GM21786 (cell line): Measurements from ENCODE around the gene CKLF.

Experiments used
- ATAC-seq: cut with Tn5 transposase; IDR thresholded peaks from one replicate; pipeline ENCODE4 v1.9.1; 2021; ENCODE audit not compliant: unreplicated experiment

The CKLF gene

GRCh38 chr16:66541388-66542355 lies 10.7 kb upstream of the CKLF start:
- ATAC-seq = no peak

- ATAC-seq = no peak
These were observed 10.0 kb upstream of the CKLF start for GRCh38 chr16:66542396-66542795.

DNA sequence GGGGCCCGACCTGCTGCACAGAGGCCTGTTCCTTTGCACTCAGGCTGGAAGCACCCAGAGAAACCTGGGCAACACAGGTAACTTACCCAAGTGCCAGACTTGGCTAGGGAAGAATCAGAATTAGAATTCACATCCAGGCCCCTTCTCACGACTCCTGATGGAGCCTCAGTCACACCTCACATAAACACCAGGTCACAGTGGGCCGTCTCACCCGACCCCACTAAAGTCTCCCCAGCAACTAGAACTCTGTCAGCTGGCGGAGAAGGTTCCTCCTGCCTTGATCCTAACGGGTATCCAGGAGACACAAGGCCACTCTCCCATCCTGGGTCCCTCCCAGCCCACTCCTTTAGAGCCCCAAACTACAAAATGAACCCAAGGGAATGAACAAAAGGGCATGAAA lies 8.8 kb upstream of the CKLF start:
- no peak for ATAC-seq

GRCh38 chr16:66544016-66544757 lies 8.2 kb upstream of the CKLF start:
- no peak for ATAC-seq

DNA sequence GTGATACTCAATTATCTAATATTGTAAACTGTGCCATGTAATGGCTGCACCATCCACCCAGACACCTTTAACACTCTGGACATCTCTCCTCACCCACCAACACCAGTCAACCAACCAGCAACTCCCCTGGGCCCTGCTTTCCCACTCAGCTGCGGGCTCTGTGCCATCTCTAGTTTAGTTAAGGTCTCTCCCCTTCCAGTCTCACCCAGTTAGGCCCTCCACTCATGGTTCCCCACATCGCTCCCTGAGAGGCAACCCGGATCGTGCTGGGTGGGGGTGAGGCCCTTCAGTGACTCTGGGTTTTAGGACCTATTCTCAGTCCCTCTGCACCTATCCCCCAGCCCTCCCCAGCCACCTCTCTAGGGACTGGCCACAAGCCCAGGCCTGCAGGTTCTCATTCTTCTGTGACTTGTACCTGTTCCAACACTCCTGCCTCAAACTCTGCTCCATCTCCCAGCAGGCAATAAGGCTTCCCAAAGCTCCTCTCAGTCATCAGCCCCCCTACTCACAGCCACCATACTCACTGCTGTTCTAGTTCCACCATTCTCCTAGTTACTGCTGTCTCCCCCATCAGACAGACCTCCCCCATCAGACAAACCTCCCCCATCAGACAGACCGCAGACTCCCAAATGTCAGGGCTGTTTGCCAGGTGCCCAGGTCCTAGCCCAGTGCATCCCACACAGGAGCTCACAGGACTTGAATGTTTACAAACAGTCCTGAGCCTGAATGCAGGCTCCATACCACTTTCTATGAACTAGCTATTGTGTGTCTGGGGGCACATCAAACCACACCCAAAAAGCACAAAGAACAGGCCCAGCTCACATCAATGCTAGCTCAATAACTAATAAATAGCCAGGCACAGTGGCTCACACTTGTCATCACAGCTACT lies 5.0 kb upstream of the CKLF start:
- no peak for ATAC-seq

- ATAC-seq = no peak
These were observed 4.3 kb upstream of the CKLF start for GRCh38 chr16:66548068-66548467.

DNA sequence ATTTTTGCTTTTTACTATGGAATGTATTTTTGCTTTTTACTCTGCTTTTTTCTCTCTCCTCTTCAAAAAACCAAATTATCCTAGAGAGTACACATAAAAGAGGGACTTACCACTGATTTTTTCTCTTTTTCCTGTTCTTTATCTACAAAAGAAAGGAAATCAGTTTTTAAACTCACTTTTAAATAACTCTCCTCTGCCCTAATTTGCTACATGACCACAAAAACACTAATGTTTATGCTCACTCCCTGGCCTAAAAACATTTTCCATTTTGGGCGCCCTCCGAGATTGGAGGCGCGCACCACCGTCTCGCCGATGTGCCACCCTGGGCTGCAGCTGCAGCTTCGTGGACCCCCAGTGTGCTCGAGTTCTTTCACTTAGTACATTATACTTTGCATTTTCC lies 3.5 kb upstream of the CKLF start:
- no peak for ATAC-seq

GRCh38 chr16:66549284-66550131 lies 2.9 kb upstream of the CKLF start, which contains the start of gene TK2:
Gene TK2, minus strand, starts transcription at chr16:66550122. Its CDS starts 61 bp downstream, at chr16:66550061.
- no peak for ATAC-seq

DNA sequence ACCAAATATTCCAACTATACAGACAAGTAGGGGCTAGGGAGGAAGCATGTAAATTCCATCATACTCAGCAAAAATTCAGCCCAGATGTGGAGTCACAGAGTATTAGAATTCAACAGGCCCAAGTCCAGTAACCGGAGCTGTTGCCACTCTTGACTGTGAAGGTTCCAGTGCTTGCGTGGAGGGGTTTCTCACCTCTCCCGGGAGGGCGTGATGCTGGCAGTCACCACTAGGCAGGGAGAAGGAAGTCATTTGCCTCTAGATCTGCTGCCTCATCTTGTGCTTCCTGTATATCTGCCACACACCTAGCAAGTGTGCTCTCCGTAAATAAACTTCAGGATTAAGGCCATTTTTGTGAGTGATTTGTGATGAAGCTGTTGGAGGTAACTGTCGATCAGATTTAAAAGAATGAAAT lies 1.0 kb upstream of the CKLF start:
- no peak for ATAC-seq

GRCh38 chr16:66551788-66552285 lies 539 bp upstream of the CKLF start:
- ATAC-seq = no peak

GRCh38 chr16:66553223-66553622 lies 847 bp downstream of the CKLF start:
- no peak for ATAC-seq

- no peak for ATAC-seq
These were observed 1.6 kb downstream of the CKLF start for GRCh38 chr16:66554021-66554420.

GRCh38 chr16:66554495-66554894 lies 2.1 kb downstream of the CKLF start:
- no peak for ATAC-seq

DNA sequence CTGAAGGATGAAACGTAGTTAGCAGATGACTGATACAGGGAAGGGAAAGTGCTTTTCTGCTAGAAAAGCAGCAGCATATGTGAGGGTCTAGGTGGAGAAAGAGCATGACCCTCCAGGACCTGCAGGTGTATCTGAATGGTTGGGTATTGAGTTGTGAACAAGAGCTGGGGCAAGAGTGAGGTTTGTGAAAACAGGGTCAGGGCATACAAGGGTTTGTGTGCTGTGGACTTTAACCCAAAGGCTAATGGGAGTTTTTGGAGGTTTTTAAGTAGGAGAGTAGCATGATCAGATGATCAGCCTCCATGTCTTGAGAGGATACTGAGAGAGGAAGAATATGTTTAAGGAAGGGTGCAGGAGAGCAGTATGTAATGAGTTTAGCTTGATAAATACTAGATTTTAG lies 7.7 kb downstream of the CKLF start:
- no peak for ATAC-seq

- ATAC-seq = no peak
These were observed 9.2 kb downstream of the CKLF start for GRCh38 chr16:66561381-66562080.

DNA sequence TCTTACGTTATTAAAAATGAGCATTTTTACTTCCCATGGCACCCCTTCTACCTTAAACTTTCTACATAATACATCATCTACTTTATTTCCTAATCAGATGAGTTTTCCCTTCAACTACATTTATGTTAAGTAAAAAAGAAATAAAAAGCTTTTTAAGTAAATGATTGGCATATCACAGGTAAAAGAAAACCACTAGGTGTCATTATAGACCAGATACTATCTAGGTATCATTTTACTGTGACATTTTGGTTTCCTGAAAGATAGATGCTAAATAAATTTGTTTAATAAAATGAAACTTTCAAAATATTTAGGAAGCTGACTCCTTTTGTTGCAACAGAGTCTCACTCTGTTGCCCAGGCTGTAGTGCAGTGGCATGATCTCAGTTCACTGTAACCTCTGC lies 10.0 kb downstream of the CKLF start:
- ATAC-seq = no peak

- no peak for ATAC-seq
These were observed 10.6 kb downstream of the CKLF start for GRCh38 chr16:66562986-66563385.

DNA sequence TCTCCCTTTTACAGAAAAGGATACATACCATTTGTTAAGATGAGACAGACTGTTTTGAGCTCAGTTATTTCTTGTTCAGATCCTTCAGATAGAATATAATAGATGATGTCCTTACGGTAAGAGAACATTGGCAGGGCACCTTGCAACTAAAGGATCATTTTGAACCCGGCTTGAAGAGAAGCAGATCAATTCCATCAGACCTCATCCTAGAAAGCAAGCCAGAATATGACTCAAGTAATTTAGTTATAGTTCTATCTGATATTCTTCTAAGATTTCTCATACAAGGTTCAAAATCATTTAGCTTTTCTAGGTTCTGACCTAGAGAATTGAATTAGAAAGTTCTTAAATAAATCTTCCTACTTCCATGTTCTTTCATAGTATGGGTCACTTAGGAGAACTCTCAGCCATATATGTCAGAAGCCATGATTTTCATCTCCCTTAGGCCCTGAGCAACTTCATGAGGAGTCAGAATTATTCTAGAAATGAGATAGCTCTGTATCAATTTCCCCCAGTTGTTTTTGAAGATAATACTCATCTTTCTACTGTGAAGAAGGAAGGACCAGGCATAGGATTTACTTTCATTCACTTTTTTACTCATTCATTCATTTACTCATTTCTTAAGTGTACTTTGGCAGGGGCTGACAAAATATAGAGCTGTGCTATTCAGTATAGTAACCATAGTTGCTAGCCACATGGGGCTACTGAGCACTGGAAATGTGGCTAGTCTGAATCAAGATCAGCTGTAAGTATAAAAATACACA lies 11.4 kb downstream of the CKLF start:
- ATAC-seq = no peak
